ENCODE measurements around the gene COX11.

The COX11 gene

GRCh38 chr17:54974759-54975158 is 6.3 kb upstream of the COX11 start:
- TF ChIP-seq CTCF (IDR thresholded peaks at IDR 0.05; ENCODE audit: poor library complexity, severe bottlenecking): no peak
- DNase-seq (ENCODE audit: low spot score) (no peak), ATAC-seq (ENCODE audit: low read depth) (no peak)

GRCh38 chr17:54972406-54973138 is 4.1 kb upstream of the COX11 start:
- Histone ChIP-seq H3K36me3 (ENCODE audit: low read depth) (no peaks in the 10 kb centered on the region), H3K27me3 (ENCODE audit: insufficient read depth, poor library complexity, severe bottlenecking) (no peaks in the 10 kb centered on the region), H3K27ac (ENCODE audit: poor library complexity, severe bottlenecking) (no peak overlapping the region), H3K4me3 (ENCODE audit: severe bottlenecking) (no peak overlapping the region), H3K4me1 (ENCODE audit: insufficient read depth, poor library complexity, severe bottlenecking) (no peaks in the 10 kb centered on the region), H3K9me3 (ENCODE audit: severe bottlenecking) (no peaks in the 10 kb centered on the region)
- TF ChIP-seq CTCF (IDR thresholded peaks at IDR 0.05; ENCODE audit: poor library complexity, severe bottlenecking): no peak
- DNase-seq (ENCODE audit: low spot score): no peak
- no peak for ATAC-seq (ENCODE audit: low read depth)

More at GRCh38 chr17:54974759-54975158, 6.3 kb upstream of the COX11 start:
- no peak overlapping the region for H3K27ac ChIP-seq (ENCODE audit: poor library complexity, severe bottlenecking)
- H3K36me3 ChIP-seq (ENCODE audit: low read depth): no peaks in the 10 kb centered on the region
- no peaks in the 10 kb centered on the region for H3K27me3 ChIP-seq (ENCODE audit: insufficient read depth, poor library complexity, severe bottlenecking)
- H3K4me1 ChIP-seq (ENCODE audit: insufficient read depth, poor library complexity, severe bottlenecking): no peaks in the 10 kb centered on the region
- peaks cover 4% of the 10 kb centered on the region for H3K9me3 ChIP-seq (ENCODE audit: severe bottlenecking)
- no peak overlapping the region for H3K4me3 ChIP-seq (ENCODE audit: severe bottlenecking)

GRCh38 chr17:54971901-54972300 is 3.4 kb upstream of the COX11 start:
- Histone ChIP-seq H3K9me3 (ENCODE audit: severe bottlenecking) (no peaks in the 10 kb centered on the region), H3K36me3 (ENCODE audit: low read depth) (no peaks in the 10 kb centered on the region), H3K27ac (ENCODE audit: poor library complexity, severe bottlenecking) (no peak overlapping the region), H3K4me1 (ENCODE audit: insufficient read depth, poor library complexity, severe bottlenecking) (no peaks in the 10 kb centered on the region), H3K27me3 (ENCODE audit: insufficient read depth, poor library complexity, severe bottlenecking) (no peaks in the 10 kb centered on the region), H3K4me3 (ENCODE audit: severe bottlenecking) (no peak overlapping the region)
- DNase-seq (ENCODE audit: low spot score): no peak
- no peak for ATAC-seq (ENCODE audit: low read depth)
- no peak for TF ChIP-seq CTCF (IDR thresholded peaks at IDR 0.05; ENCODE audit: poor library complexity, severe bottlenecking)

- H3K9me3 ChIP-seq (ENCODE audit: severe bottlenecking): no peaks in the 10 kb centered on the region
- no peaks in the 10 kb centered on the region for H3K27me3 ChIP-seq (ENCODE audit: insufficient read depth, poor library complexity, severe bottlenecking)
- TF ChIP-seq CTCF (IDR thresholded peaks at IDR 0.05; ENCODE audit: poor library complexity, severe bottlenecking): no peak
- no peak overlapping the region for H3K27ac ChIP-seq (ENCODE audit: poor library complexity, severe bottlenecking)
- no peaks in the 10 kb centered on the region; the same call in 1 of the 2 replicates for H3K36me3 ChIP-seq (ENCODE audit: low read depth)
- H3K4me1 ChIP-seq (ENCODE audit: insufficient read depth, poor library complexity, severe bottlenecking): no peaks in the 10 kb centered on the region
- no peak for DNase-seq (ENCODE audit: low spot score)
- ATAC-seq (ENCODE audit: low read depth): no peak
- H3K4me3 ChIP-seq (ENCODE audit: severe bottlenecking): no peak overlapping the region
Observed at GRCh38 chr17:54971147-54971546, 2.7 kb upstream of the COX11 start.
